HEK293 (cell line): Measurements from ENCODE around the gene ZNF646.
A peak's percentile ranks its signal among the peaks of the same experiment; 100 is the strongest.

Source experiments
- BCL11A ChIP-seq: fragments of 450-650 bp; formaldehyde crosslinking; IDR thresholded peaks from 2 replicates; pipeline ENCODE4 v1.5.1; 2016; ENCODE audit warnings: low read depth, missing biosample characterization, missing genetic modification characterization
- BCL11B ChIP-seq: fragments of 450-650 bp; formaldehyde crosslinking; IDR thresholded peaks from 2 replicates; pipeline ENCODE4 v1.5.1; 2016; ENCODE audit warnings: low read depth, missing biosample characterization, missing genetic modification characterization
- IKZF3 ChIP-seq: fragments of 450-650 bp; IDR thresholded peaks from 2 replicates; pipeline ENCODE4 v1.5.0; 2018; ENCODE audit warnings: missing biosample characterization, mild to moderate bottlenecking, missing genetic modification characterization, moderate library complexity
- KLF1 ChIP-seq: fragments of 450-650 bp; formaldehyde crosslinking; IDR thresholded peaks from 2 replicates; pipeline ENCODE4 v1.5.1; 2016; ENCODE audit warnings: missing biosample characterization, missing genetic modification characterization
- KLF16 ChIP-seq: fragments of 450-650 bp; formaldehyde crosslinking; IDR thresholded peaks from 2 replicates; pipeline ENCODE4 v1.5.1; 2017; ENCODE audit warnings: missing biosample characterization, missing genetic modification characterization
- KLF17 ChIP-seq: fragments of 450-650 bp; formaldehyde crosslinking; IDR thresholded peaks from 2 replicates; pipeline ENCODE4 v1.5.1; 2016; ENCODE audit warnings: missing biosample characterization, missing genetic modification characterization
- KLF8 ChIP-seq: fragments of 450-650 bp; formaldehyde crosslinking; IDR thresholded peaks from 2 replicates; pipeline ENCODE4 v1.5.1; 2016; ENCODE audit warnings: missing biosample characterization, missing genetic modification characterization
- PATZ1 ChIP-seq: fragments of 450-650 bp; formaldehyde crosslinking; IDR thresholded peaks from 2 replicates; pipeline ENCODE4 v1.5.1; 2016; ENCODE audit warnings: missing biosample characterization, missing genetic modification characterization
- SCRT1 ChIP-seq: fragments of 450-650 bp; formaldehyde crosslinking; IDR thresholded peaks from 2 replicates; pipeline ENCODE4 v1.5.1; 2016; ENCODE audit warnings: missing biosample characterization, missing genetic modification characterization, borderline replicate concordance
- ZBTB21 ChIP-seq: fragments of 450-650 bp; formaldehyde crosslinking; IDR thresholded peaks from 2 replicates; pipeline ENCODE4 v1.5.1; 2017; ENCODE audit warnings: missing biosample characterization, missing genetic modification characterization
- ZBTB26 ChIP-seq: fragments of 450-650 bp; formaldehyde crosslinking; optimal IDR thresholded peaks from 2 replicates; pipeline ENCODE3; 2016; ENCODE audit warnings: missing biosample characterization, mild to moderate bottlenecking, missing genetic modification characterization
- ZBTB7A ChIP-seq: fragments of 450-650 bp; formaldehyde crosslinking; IDR thresholded peaks from 2 replicates; pipeline ENCODE4 v1.5.1; 2016; ENCODE audit warnings: low read depth, missing biosample characterization, missing genetic modification characterization
- ZEB2 ChIP-seq: fragments of 450-650 bp; formaldehyde crosslinking; IDR thresholded peaks from 2 replicates; pipeline ENCODE4 v1.5.1; 2016; ENCODE audit warnings: missing biosample characterization, missing genetic modification characterization
- ZNF174 ChIP-seq: fragments of 450-650 bp; formaldehyde crosslinking; IDR thresholded peaks from 2 replicates; pipeline ENCODE4 v1.5.0; 2017; ENCODE audit warnings: missing biosample characterization, mild to moderate bottlenecking, missing genetic modification characterization
- ZNF211 ChIP-seq: fragments of 450-650 bp; formaldehyde crosslinking; IDR thresholded peaks from 2 replicates; pipeline ENCODE4 v1.5.1; 2016; ENCODE audit warnings: low read depth, missing biosample characterization, missing genetic modification characterization
- ZNF214 ChIP-seq: fragments of 450-650 bp; formaldehyde crosslinking; IDR thresholded peaks from 2 replicates; pipeline ENCODE4 v1.5.1; 2017; ENCODE audit warnings: missing biosample characterization, mild to moderate bottlenecking, missing genetic modification characterization, borderline replicate concordance
- ZNF239 ChIP-seq: fragments of 450-650 bp; formaldehyde crosslinking; IDR thresholded peaks from 2 replicates; pipeline ENCODE4 v1.5.1; 2016; ENCODE audit warnings: missing biosample characterization, missing genetic modification characterization
- ZNF248 ChIP-seq: fragments of 450-650 bp; formaldehyde crosslinking; IDR thresholded peaks from 2 replicates; pipeline ENCODE4 v1.5.1; 2017; ENCODE audit warnings: missing biosample characterization, missing genetic modification characterization
- ZNF362 ChIP-seq: fragments of 450-650 bp; formaldehyde crosslinking; IDR thresholded peaks from 2 replicates; pipeline ENCODE4 v1.5.1; 2016; ENCODE audit warnings: missing biosample characterization, missing genetic modification characterization
- ZNF416 ChIP-seq: fragments of 450-650 bp; formaldehyde crosslinking; IDR thresholded peaks from 2 replicates; pipeline ENCODE4 v1.5.1; 2016; ENCODE audit warnings: missing biosample characterization, missing genetic modification characterization
- ZNF473 ChIP-seq: fragments of 450-650 bp; formaldehyde crosslinking; IDR thresholded peaks from 2 replicates; pipeline ENCODE4 v1.5.1; 2017; ENCODE audit warnings: missing biosample characterization, missing genetic modification characterization
- ZNF510 ChIP-seq: fragments of 450-650 bp; formaldehyde crosslinking; IDR thresholded peaks from 2 replicates; pipeline ENCODE4 v1.5.1; 2018; ENCODE audit warnings: mild to moderate bottlenecking, missing genetic modification characterization, missing biosample characterization; ENCODE audit not compliant: insufficient replicate concordance
- ZNF600 ChIP-seq: fragments of 450-650 bp; formaldehyde crosslinking; IDR thresholded peaks from 2 replicates; pipeline ENCODE4 v1.5.1; 2016; ENCODE audit warnings: missing biosample characterization, missing genetic modification characterization
- ZNF623 ChIP-seq: fragments of 450-650 bp; formaldehyde crosslinking; IDR thresholded peaks from 2 replicates; pipeline ENCODE4 v1.5.1; 2016; ENCODE audit warnings: missing biosample characterization, missing genetic modification characterization
- ZNF629 ChIP-seq: fragments of 450-650 bp; formaldehyde crosslinking; IDR thresholded peaks from 2 replicates; pipeline ENCODE4 v1.5.1; 2017; ENCODE audit warnings: missing biosample characterization, missing genetic modification characterization
- ZNF639 ChIP-seq: fragments of 450-650 bp; formaldehyde crosslinking; IDR thresholded peaks from 2 replicates; pipeline ENCODE4 v1.5.1; 2016; ENCODE audit warnings: missing biosample characterization, missing genetic modification characterization
- ZNF76 ChIP-seq: fragments of 450-650 bp; formaldehyde crosslinking; IDR thresholded peaks from 2 replicates; pipeline ENCODE4; 2016; ENCODE audit warnings: low read depth, missing biosample characterization, missing genetic modification characterization, borderline replicate concordance
- ZNF843 ChIP-seq: fragments of 450-650 bp; formaldehyde crosslinking; IDR thresholded peaks from 2 replicates; pipeline ENCODE4 v1.5.1; 2016; ENCODE audit warnings: missing biosample characterization, missing genetic modification characterization
- ZSCAN5A ChIP-seq: fragments of 450-650 bp; formaldehyde crosslinking; IDR thresholded peaks from 2 replicates; pipeline ENCODE4 v1.5.1; 2016; ENCODE audit warnings: missing biosample characterization, missing genetic modification characterization
- ZXDB ChIP-seq: fragments of 450-650 bp; formaldehyde crosslinking; IDR thresholded peaks from 2 replicates; pipeline ENCODE4 v1.5.1; 2016; ENCODE audit warnings: missing biosample characterization, missing genetic modification characterization
- TF ChIP-seq, protein P1 (sequence below): fragments of 450-650 bp; formaldehyde crosslinking; IDR thresholded peaks from 2 replicates; pipeline ENCODE4 v1.5.1; 2017; ENCODE audit warnings: missing biosample characterization, missing genetic modification characterization

Gene ZNF646

GRCh38 chr16:31105677-31106213, 31.5 kb downstream of the ZNF646 start (continued):
- TF ChIP-seq ZNF639: peak; percentile 35; the same call in 1 of the 2 replicates
- no peak for TF ChIP-seq ZNF248 (tag by site-specific recombination)
- 0 out of 2 replicates have a peak, but pooled peaks have one; percentile 36 for TF ChIP-seq BCL11B (tag by site-specific recombination)
- TF ChIP-seq ZNF473 (tag by site-specific recombination): no peak
- 0 out of 2 replicates have a peak, but pooled peaks have one; percentile 14 for TF ChIP-seq ZNF623 (tag by site-specific recombination)
- TF ChIP-seq ZNF239 (tag by site-specific recombination): no peak
- no peak for TF ChIP-seq SCRT1 (tag by site-specific recombination)
- peak; percentile 75; the same call in 1 of the 2 replicates for TF ChIP-seq ZXDB (tag by site-specific recombination)
- 0 out of 2 replicates have a peak, but pooled peaks have one; percentile 11 for TF ChIP-seq ZBTB21
- peak; percentile 32; the same call in 1 of the 2 replicates for TF ChIP-seq KLF8 (tag by site-specific recombination)
- peak; percentile 61; the same call in 1 of the 2 replicates for TF ChIP-seq ZEB2
- 0 out of 2 replicates have a peak, but pooled peaks have one; percentile 37 for TF ChIP-seq ZSCAN5A (tag by site-specific recombination)
- TF ChIP-seq, protein P1, sequence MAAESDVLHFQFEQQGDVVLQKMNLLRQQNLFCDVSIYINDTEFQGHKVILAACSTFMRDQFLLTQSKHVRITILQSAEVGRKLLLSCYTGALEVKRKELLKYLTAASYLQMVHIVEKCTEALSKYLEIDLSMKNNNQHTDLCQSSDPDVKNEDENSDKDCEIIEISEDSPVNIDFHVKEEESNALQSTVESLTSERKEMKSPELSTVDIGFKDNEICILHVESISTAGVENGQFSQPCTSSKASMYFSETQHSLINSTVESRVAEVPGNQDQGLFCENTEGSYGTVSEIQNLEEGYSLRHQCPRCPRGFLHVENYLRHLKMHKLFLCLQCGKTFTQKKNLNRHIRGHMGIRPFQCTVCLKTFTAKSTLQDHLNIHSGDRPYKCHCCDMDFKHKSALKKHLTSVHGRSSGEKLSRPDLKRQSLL (tag by site-specific recombination): no peak
- TF ChIP-seq ZBTB26 (tag by site-specific recombination): peak; percentile 50
- TF ChIP-seq PATZ1 (tag by site-specific recombination): peak; percentile 51; the same call in 1 of the 2 replicates
- TF ChIP-seq IKZF3: no peak
- 0 out of 2 replicates have a peak, but pooled peaks have one; percentile 18 for TF ChIP-seq KLF16 (tag by site-specific recombination)
- no peak for TF ChIP-seq ZNF510 (tag by site-specific recombination)
- TF ChIP-seq KLF17 (tag by site-specific recombination): peak; percentile 43; the same call in 1 of the 2 replicates
- no peak for TF ChIP-seq ZBTB7A (tag by site-specific recombination)
- no peak for TF ChIP-seq ZNF211 (tag by site-specific recombination)
- peak; percentile 32; the same call in 1 of the 2 replicates for TF ChIP-seq ZNF76 (tag by site-specific recombination)
- peak; percentile 69 for TF ChIP-seq ZNF362 (tag by site-specific recombination)
- TF ChIP-seq KLF1: peak; percentile 27; the same call in 1 of the 2 replicates
- TF ChIP-seq ZNF214: no peak
- TF ChIP-seq ZNF843: peak; percentile 49; the same call in 1 of the 2 replicates
- TF ChIP-seq ZNF629 (tag by site-specific recombination): peak; percentile 56; the same call in 1 of the 2 replicates
- peak; percentile 72; the same call in 1 of the 2 replicates for TF ChIP-seq BCL11A (tag by site-specific recombination)
- peak; percentile 93 for TF ChIP-seq ZNF600
- TF ChIP-seq ZNF174 (tag by site-specific recombination): no peak
- TF ChIP-seq ZNF416 (tag by site-specific recombination): no peak
